SH-SY5Y (cell line): Measurements from ENCODE around the gene AGAP2.

Source experiments
- GATA2 ChIP-seq: IDR thresholded peaks from 2 replicates; pipeline ENCODE4 v1.6.1; 2011; ENCODE audit warnings: mild to moderate bottlenecking, low read depth, low read length
- GATA3 ChIP-seq: IDR thresholded peaks from 2 replicates; pipeline ENCODE4 v1.6.1; 2011; ENCODE audit warnings: low read depth, mild to moderate bottlenecking, low read length, moderate library complexity

AGAP2 gene

GRCh38 chr12:57738661-57739237 lies at the start of gene AGAP2:
AGAP2 (minus strand) TSS chr12:57738742; CDS start chr12:57738246, 496 bp downstream.
- TF ChIP-seq GATA3 (no peak), GATA2 (no peak)

DNA sequence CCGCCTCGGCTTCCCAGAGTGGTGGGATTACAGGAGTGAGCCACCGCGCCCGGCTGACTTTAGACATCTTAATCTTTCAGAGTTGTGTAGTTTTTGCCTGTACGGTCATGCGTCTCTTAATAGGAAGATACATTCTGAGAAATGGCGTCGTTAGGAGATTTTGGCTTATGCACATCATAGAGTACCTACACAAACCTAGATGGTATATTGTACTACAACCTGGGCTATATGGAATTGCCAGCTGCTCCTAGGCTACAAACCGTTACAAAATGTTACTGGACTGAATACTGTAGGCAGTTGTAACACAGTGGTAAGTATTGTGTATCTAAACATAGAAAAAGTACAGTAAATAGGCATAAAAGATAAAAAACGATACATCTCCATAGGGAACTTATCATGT lies 45.3 kb upstream of the AGAP2 start:
- TF ChIP-seq GATA2 (no peak), GATA3 (no peak)

- TF ChIP-seq GATA3: no peak
- TF ChIP-seq GATA2: no peak
Measured at GRCh38 chr12:57783466-57783801, 44.9 kb upstream of the AGAP2 start.

- TF ChIP-seq GATA2 (peak; percentile 46; the same call in 1 of the 2 replicates), GATA3 (no peak)
Measured at GRCh38 chr12:57782608-57783465, 44.3 kb upstream of the AGAP2 start, which contains the start of gene TSFM. TSFM (plus strand) TSS chr12:57782787; CDS start chr12:57782802, 15 bp downstream.

DNA sequence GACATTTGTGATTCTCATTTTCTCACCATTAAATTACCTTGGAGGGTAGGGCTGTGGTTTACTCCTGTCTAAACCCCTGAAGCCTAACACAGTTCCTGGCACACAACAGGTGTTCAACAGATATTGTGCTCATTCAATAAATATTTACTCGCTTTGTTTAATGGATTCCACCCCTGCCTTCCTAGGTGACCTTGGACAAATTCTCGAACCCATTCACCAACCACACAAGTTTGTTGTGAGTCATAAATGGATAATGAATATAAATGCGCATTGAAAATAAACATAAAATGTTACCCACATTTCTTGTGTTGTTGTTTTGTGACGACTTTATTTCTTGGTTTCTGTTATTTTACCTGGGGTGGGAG lies 43.7 kb upstream of the AGAP2 start:
- TF ChIP-seq GATA2 (no peak), GATA3 (no peak)

DNA sequence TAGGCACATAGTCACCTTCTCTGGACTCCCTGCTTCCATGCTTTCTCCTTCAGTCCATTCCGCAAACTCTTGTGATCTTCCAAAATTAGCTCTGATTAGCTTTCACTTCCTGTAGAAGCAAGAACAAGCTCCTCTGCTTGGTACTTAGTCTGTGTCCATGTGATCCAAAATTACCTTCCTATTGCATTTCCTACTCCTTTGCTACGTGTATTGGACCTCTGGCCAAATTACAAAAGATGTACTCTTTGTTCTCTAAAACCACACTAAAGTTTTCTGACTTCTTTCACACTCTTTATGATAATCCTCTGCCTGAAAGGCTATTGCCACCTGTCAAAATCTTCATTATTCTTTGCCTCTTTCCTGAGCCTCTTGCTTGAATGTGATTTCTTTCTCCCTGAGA lies 43.3 kb upstream of the AGAP2 start:
- no peak for TF ChIP-seq GATA2
- no peak for TF ChIP-seq GATA3

- TF ChIP-seq GATA3 (no peak), GATA2 (no peak)
Measured at GRCh38 chr12:57781244-57781643, 42.7 kb upstream of the AGAP2 start.

- no peak for TF ChIP-seq GATA2
- no peak for TF ChIP-seq GATA3
Measured at GRCh38 chr12:57780284-57780897, 41.8 kb upstream of the AGAP2 start.

- no peak for TF ChIP-seq GATA2
- no peak for TF ChIP-seq GATA3
Measured at GRCh38 chr12:57779736-57780135, 41.2 kb upstream of the AGAP2 start.

GRCh38 chr12:57777911-57778310 lies 39.4 kb upstream of the AGAP2 start:
- TF ChIP-seq GATA3: no peak
- no peak for TF ChIP-seq GATA2

DNA sequence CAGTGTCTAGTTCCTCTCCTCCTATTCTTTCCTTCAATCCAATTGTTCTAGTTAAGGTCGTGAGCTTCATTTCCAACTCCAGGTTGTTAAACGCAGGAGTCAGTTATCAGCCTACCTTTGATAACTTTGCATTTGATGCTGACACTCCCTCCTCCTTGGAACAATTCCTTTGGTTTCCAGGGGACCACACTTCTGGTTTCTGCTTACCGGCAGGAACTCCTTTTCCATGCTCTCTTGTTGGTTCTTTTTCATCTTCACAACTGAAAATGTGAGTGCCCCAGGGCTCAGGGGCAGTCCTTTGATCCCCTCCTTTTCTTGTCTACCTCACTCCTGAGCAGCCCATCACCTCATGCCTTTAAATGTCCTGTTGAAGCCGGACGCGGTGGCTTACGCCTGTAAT lies 38.8 kb upstream of the AGAP2 start:
- TF ChIP-seq GATA2 (no peak), GATA3 (no peak)

DNA sequence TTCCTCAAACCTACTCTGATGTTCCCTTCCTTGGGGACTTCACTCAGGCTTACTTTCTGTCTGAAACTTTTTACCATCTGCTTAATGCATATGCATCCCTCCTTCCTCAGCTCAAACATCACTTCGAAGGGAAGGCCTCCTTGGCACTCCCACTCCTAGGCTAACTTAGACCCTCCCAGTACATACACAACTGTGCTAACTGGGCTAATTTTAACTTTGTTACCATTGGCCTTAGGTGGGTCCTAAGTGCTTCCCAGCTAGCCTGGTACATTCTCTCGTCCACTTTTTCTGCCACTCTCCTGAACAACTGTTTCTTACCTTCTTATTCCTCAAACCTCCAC lies 37.7 kb upstream of the AGAP2 start:
- TF ChIP-seq GATA3: no peak
- TF ChIP-seq GATA2: no peak

DNA sequence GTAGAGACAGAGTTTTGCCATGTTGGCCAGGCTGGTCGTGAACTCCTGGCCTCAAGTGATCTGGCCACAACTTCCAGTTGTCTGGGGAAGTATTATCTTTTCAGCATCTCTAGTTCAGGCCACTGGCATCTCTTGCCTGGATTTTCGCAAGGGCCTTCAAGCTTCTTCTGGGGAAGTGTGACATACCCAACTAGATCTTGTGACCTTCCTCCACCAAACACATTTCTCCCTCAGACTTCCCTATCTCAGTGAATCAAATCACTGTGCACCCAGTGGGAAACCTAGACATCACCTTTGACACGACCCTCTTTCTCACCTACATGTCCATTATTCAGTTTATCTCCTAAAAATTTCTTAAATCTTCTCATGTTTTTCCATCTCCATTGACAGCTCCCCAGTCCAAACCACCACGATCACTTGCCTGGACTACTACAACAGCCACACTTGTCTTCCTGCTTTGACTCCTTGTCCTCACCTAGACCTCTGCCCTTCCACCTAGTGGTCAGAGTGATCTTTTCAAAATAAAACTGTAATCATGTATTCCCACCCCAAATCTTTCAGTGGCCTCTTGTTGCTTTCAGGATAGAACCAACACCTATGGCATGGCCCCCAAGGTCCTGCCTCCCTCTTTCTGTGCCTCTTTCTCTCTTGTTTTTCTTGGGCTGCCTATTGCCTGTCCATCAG lies 37.2 kb upstream of the AGAP2 start:
- TF ChIP-seq GATA3: no peak
- no peak for TF ChIP-seq GATA2

DNA sequence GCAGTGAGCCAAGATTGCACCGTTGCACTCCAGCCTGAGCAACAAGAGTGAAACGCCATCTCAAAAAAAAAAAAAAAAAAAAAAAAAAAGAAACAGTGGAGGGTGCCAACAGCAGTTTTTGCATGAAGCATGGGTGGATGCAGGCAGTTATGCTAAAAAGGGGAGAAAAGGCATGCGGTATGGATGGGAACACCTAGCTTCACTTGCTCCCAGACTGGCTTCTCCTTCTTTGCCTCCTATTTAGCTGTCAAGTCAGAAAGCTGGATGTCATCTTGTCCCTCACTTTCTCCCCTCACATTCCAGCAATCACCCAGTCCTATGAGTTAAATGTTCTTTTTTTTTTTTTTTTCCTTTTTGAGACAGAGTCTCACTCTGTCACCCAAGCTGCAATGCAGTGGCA lies 36.5 kb upstream of the AGAP2 start:
- TF ChIP-seq GATA2: no peak
- no peak for TF ChIP-seq GATA3
